ENCODE data around the gene TIMM50.

TIMM50 gene

DNA sequence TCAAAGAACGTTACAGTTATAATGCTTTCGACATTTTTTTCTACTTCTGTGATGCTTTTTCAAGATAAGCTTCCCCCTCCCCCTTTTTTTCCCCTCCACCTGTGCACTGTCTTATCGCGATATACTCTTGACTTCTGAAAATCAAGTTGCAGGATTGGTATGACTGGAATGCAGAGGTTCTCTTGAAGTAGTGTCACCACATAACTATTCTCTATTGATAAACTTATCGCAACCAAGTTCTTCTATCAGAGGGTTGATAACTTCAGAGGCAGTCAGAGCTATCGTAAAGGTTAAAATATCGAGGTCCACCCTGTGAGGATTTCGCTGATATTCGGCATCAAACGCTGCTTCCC is 58.5 kb downstream of the TIMM50 start:
- DNase-seq, result no peak

DNA sequence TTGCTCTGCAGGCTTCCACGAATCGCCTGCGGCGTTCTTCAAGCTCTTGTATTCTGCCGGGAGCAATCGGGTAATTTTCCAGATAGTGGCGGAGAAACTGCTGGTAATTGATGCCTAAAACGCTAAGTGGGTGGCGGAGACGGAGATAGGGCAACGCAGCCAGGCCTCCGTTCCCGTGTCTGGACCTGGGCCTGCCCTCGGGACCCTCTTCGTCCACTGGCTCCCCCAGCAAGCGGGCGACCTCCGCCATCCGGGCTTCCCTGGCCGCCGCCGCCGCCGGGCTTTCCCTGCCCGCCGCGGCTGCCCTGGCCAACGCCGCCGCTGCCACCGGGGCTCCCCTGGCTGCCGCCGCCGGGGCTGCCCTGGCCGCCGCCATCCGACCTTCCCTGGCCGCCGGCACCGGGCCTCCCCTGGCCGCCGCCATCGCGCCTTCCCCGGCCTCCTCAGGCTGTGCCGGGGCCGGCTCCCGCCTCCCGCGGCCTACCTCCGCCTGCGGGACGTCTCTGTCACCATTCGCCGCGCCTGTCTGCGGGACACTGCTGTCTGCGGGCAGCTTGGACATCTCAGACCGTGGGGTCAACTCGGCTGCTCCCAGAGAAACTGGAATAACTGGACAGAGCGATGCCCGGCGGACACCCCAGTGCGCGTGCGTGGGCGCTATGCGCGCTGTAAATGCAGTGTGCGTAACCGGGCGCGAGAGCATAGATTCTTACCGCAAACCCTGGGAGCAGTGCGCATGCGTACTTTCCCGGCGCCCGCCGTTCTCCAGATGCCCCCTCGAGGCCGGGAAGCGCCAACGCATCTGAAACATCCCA is 59.1 kb downstream of the TIMM50 start, which contains the start of gene EID2:
Gene EID2, minus strand, starts transcription at position 644 of the 815 bp plus-strand sequence. Its CDS starts 82 bp downstream, at position 562.
- peak; percentile 95 to 96 for DNase-seq

DNA sequence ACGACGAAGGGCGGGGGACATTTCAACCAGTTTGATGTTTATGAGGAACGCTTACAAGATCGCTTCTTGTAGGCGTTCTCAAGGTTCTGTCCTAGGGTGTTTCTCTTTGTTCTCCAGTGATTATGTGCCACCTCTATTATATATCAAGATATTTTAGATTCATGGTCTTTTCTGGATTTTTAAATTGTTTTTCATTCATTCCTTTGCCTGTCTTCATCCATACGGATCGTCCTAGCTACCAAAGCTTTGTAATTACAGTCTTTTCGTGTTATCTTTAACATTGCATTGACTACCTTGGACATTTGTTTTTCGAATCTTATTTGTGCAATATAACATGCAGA is 59.7 kb downstream of the TIMM50 start:
- no peak for DNase-seq

Data from stimulated activated CD4-positive, alpha-beta T cell treated with anti-CD3 and anti-CD28 coated beads, Interleukin-2, amount 100 ng/mL, for 24 hours (primary cell).